ENCODE measurements around the gene ANKRD34B.

The ANKRD34B gene

DNA sequence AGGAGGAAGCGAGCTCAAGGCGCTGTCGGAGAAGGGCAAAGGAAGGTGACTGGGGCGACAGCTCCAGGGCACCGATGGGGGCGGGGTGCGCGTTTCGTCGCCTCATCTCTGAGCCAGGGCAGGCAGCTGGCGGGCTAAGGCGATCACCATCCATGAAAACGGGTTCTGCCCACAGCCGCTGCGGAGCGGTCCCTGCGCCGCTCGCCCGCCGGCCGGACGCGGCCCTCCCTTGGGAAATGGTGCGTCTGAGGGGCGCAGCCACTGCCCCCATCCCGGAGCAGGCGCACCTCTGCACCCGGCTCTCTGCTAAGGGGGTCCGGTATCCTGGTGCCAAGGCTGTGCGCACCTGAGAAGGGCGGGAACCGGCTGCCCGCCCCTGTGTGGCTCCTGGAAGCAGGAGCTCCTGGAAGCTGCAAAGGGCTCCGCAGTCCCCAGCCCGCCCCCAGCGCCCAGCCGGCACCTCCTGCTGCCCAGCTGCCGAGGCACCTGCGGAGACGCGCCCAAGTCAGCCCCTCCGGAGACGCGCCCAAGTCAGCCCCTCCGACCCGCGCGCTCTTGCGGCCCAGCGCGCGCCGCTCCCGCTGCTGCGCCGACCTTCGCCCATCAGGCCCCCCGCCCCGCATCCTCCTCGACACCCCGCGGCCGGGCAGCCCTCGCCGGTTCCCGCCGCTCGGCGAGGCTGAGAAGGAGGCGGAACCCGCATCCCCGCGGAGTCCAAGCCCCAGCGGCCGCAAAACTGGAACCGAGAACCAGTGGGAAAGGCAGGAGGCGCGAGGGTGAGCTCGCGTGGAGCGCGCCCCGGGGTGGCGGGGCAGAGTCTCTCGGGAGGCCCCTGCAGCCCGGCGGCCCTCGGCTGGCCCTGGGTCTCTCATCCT is 757 bp downstream of the ANKRD34B start:
- no peak for DNase-seq (ENCODE audit: low spot score)

DNA sequence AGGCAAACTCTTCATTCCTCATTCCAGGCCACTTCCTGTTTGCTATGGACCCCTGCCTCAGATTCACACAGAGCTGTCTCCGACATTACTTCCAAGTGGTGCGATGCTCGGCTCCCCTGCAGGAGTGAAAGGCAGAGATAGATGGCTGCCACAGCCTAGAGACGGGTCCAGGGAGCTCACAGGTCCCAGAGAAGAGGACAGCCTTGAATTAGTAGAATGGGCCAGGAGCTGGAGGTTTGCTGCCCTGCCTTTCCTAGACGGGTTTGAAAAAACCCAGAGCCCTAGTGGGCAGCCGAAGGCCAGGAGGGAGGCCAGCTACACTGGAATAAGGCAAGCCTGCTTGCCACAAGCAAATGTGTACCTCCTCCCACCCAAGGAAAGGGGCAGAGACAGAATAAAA is 1.8 kb downstream of the ANKRD34B start:
- DNase-seq (ENCODE audit: low spot score) = no peak

DNA sequence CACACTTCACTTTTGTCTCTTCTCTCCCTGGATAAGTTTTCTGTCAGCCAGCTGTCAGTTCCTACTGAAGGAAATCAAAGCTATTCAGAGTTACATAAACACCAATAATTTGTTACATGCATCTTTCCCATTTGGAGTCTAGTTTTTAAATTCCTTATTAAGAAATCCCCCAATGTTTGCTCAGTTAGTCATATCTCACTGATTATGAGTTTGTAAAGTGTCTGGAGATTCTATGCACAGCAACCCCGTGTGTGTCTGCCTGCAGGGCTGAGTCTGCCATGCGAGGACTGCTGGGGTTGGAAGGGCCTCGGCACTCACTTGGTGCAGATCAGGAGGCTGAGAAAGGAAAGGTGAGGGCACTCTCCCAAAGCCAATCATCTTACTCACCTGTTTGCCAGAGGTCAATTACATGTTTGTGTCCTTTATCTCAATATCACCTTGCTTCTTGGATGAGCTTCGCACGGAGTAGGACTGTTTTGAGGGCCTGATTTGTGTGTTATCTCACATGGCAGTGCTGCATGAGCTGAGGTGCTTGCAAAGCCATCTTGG is 3.3 kb downstream of the ANKRD34B start:
- DNase-seq (ENCODE audit: low spot score) = no peak

DNA sequence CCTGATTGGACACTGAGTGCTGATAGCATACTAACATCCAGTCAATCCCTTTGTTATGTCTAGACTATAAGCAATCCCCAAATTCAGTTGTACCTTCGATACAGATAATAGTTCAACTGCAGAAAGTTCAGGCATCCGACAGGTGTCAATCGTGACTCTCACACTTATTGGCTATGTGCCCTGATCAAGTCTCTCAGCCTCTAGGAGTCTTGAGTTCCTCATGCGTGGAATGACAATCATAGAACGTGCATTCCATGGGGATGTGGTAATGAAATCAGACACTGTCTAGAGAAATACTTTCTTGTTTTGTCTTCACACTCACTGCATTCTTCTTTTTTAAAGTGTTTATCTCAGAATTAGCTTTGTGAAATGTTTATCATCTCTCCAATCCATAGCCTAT is 4.8 kb downstream of the ANKRD34B start:
- DNase-seq (ENCODE audit: low spot score) = no peak

DNA sequence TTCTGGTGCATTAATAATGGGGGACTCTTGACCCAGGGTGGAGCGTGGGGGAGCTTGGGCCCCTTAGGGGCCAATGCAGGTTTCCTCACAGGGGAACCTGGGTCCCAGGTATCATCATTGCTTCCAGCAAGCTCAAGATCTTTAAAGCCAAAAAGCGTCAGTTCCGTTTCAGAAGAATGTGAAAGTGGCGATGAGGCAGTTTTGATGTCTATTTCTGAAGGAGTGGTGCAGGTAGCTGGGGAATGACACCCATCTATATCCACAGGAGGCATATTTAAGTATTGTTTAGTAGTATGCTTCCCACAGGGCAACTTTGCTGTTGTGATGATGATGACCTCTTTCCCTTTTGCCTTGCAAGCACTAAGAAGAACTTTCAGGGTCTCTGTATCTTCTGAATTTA is 10.8 kb downstream of the ANKRD34B start:
- no peak for DNase-seq (ENCODE audit: low spot score)

DNA sequence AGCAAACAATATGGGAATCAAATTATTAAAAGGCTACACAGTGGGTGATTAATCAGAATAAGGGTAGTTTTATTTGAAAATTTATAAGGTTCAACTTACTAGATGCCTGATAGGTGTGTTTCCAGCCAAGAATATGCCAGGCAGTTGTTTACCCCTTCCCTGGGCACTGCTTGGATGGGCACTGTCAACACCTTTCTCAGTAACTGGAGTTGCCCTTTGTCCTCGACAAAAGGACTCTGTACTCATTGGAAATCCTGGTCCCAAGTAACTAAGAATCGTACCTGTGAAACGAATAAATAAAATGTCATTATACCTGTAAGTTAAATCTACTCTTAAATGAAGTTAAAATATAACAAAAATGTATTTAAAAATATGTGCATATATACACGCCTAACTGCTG is 15.0 kb downstream of the ANKRD34B start:
- DNase-seq (ENCODE audit: low spot score) = no peak

DNA sequence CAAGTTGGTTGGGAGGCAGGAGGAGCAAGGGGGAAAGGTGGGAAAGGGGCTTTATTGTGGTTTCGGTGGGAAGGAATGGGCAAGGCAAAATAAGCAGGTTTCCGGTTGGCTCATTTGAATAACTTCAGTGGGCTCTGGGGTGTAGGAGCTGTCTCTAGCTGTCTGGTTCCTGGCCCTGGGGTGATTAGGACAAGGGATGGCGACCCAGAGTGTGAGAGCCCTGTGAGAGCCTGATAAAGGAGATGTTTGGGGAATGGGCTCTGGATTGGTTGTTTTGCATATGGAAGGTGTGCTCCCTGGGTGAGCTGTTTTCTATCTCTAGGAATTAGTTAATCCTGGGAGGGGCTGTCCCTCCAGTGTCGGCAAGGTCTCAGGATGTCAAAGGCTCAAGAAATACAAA is 15.4 kb downstream of the ANKRD34B start:
- DNase-seq (ENCODE audit: low spot score) = no peak

DNA sequence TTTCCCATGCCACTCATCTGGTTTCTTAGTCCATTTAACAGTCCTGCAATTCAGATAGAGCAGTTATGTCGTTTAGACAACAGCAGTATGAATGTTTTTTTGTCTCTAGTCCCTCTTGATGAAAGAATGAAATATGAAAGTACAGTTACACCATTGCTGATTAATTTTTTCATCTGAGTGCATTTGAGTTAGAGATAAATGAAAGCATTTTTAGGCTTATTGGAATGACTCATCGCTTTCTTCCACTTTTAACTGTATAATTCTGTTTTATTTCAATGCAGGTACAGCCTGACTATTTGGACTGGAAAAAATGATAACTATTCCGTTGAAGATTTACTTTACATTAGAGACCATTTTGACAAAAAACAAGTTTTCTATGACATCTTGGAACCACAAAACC is 28.7 kb downstream of the ANKRD34B start:
- DNase-seq (ENCODE audit: low spot score) = no peak

DNA sequence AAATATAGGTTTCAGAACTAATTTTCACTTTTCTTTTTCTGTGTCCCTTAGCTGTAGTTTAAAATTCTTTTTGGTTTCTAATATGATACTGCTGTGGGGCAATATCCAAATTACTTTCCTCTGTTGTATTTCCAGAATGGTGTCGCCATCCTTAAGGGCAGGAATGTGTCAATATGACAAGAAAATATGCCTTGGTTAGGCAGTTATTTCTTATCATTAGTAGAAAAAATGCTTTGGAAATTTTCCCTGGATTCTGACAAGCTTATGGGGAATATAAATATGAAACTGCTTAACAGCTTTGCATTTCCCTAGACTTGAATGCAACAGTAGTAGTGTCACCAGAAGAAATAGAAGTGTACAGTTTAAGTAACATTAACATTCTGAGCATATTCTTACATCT is 29.4 kb downstream of the ANKRD34B start:
- DNase-seq (ENCODE audit: low spot score) = no peak

DNA sequence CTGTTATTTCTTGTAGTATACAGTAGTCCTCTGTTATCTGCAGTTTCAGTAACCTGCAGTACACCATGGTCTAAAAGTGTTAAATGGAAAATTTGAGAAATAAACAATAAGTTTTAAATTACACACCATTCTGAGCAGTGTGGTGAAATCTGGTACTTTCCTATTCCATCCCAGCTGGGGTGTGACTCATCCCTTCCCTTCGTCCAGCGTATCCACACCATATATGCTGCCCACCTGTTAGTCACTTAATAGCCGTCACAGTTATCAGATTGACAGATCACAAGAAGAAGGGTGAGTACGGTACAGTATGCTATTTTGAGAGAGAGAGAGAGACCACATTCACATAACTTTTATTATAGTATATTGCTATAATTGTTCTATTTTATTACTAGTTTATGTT is 53.3 kb downstream of the ANKRD34B start:
- peak; percentile 3 for DNase-seq (ENCODE audit: low spot score)

DNA sequence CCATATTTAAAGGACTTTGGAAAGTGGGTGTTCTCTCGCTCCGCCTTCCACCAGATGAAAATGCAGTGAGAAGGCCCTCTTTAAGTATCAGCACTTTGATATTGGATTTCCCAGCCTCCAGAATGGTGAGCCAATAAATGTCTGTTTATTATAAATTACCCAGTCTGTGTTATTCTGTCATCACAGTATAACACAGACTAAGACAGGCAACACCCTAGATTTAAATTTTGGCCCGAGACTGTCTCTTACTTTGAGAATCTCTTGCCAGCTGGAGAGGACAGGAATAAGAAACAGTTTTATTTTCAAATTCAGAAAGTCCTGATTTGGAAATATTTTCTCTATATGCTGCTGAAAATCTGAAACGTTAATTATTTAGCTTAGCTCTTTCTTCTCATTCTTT is 60.7 kb downstream of the ANKRD34B start:
- DNase-seq (ENCODE audit: low spot score) = no peak

DNA sequence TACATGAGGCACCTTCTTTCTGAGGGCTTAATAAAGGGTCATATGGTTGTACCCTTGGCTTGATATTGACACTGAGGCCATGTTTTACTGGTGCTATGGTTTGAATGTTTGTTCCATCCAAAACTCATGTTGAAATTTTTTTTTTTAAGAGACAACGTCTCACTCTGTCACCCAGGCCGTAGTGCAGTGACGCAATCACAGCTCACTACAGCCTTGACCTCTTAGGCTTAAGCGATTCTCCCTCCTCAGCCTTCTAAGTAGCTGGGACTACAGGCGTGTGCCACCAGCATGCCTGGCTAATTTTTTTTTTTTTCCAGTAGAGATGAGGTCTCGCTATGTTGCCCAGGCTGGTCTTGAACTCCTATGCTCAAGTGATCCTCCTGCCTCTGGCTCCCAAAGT is 61.2 kb downstream of the ANKRD34B start:
- DNase-seq (ENCODE audit: low spot score) = no peak

DNA sequence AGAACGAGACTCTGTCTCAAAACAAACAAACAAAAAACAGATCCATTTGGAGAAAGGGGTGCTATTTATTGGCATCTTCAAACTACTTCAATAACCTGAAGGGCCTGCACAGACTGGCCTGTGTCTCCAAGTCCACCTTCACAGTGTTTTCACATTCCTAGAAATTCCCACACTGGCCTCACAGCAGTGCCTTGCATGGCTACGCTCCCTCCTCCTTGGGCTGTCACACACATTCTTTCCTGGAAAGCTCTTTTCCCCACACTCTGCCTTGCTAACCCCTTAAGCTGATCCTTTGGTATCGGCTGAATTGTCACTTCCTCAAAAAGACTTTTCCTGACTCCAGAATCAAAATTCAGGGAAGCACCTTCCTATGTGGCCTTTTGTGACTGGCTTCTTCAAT is 62.4 kb downstream of the ANKRD34B start:
- DNase-seq (ENCODE audit: low spot score) = no peak

Measured in NAMALWA (cell line).